HG02885 (cell line): Measurements from ENCODE around the gene TENT4B.

Experiments used
- ATAC-seq: cut with Tn5 transposase; IDR thresholded peaks from one replicate; pipeline ENCODE4 v1.9.1; 2021; ENCODE audit warnings: mild to moderate bottlenecking; ENCODE audit not compliant: unreplicated experiment, poor library complexity

Gene TENT4B

DNA sequence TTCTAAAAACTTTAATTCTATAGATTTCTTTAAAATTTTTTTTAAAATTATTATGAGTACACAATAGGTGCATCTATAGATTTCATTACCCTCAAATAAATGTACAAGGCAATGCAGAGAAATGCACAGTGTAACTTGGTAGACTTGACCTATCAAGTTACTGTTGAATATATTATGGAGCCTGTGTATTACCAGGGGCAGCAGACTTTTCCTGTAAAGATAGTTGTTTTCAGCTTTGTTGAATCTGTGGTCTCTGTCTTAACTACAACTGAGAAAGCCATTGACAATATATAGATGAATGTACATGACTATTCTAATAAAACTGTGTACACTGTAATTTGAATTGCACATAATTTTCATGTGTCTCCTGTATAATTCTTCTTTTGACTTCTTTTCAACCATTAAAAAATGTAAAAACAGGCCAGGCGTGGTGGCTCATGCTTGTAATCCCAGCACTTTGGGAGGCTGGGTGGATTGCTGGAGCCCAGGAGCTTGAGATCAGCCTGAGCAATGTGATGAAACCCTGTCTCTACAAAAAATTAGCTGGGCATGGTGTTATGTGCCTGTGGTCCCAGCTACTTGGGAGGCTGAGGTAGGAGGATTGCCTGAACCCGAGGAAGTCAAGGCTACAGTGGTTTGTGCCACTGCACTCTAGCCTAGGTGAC is 39.4 kb downstream of the TENT4B start:
- no peak for ATAC-seq

- ATAC-seq: no peak
Observed at GRCh38 chr16:50193594-50193993, 40.5 kb downstream of the TENT4B start.

DNA sequence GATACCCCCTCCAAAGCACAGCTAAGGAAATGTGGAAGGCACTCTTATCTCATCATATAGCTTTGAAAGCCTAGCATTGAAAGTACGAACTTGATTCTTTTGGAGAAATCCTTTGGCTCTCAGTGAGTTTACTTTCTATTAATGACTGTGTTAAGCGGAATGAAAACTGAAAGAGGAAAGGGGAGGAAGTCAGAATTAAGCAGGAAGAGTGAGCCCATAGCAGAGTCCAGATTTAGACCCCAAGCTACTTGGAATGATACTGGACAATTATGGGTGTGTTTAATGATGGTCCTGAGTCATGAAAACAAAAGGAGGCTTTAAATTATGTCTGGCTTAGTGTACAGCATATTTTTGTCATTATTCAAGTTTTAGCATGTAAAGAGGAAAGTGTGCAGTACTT is 42.2 kb downstream of the TENT4B start:
- ATAC-seq: no peak

DNA sequence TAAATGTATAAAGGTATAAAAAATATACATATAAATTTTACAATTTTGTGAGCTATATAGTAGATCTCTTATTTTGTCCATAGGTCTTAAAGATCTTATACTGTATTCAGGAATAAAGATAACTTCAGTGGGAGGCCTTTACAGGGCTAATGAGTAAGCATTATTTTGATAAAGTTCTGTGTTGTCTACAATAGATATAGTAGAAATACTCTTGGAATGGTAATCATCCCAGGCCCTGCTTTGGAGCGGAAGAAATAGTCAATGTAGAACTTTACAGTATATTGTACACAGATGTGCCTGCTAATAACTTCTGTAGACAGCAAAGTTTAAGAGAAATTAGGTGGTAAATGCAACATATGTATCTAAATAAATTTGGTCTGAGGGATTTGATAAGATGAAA is 42.6 kb downstream of the TENT4B start:
- ATAC-seq: no peak

GRCh38 chr16:50197582-50197981 is 44.5 kb downstream of the TENT4B start:
- ATAC-seq: no peak

DNA sequence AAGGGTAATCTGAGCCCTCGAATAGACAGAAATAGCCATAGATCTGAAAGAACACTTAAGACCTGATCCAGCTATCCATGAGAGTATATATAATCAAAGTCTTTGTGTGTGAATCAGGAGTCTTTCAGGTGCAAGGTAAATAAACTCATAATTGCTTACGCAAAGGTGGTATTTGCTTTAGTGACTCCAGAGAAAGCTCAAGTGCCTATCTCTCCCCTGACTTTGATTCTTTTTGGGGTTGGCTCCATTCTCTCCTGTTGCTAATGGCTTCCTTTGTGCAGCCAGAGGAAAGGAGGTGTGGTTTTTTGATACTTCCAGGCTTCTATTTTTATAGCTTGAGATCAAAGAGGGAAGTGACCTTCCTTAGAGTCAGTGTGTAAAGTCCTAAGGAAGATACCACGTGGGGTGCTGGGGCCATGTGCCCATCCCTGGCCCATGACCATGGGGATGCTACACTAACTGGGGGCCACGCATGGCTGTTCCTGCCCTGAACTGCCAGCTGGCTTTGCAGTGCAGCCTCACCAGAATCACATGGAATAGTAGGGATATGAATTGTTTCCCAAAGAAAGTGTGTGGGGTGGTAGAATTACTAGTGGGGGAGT is 45.8 kb downstream of the TENT4B start:
- ATAC-seq: no peak

DNA sequence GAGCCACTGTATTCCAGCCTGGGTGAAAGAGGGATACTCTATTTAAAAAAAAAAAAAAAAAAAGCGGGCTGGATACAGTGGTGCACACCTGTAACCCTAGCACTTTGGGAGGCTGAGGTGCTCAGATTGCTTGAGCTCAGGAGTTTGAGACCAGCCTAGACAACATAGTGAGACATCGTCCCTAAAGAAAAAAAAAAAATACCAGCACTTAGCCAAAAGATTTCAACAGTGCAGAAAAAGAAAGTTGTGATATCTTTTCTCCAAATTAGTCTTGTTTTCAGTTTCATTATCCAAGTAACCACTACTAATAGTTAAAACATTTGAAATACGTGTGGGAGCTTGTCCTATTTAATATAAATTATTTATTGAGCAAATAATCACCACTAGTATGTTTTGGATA is 48.7 kb downstream of the TENT4B start:
- no peak for ATAC-seq

DNA sequence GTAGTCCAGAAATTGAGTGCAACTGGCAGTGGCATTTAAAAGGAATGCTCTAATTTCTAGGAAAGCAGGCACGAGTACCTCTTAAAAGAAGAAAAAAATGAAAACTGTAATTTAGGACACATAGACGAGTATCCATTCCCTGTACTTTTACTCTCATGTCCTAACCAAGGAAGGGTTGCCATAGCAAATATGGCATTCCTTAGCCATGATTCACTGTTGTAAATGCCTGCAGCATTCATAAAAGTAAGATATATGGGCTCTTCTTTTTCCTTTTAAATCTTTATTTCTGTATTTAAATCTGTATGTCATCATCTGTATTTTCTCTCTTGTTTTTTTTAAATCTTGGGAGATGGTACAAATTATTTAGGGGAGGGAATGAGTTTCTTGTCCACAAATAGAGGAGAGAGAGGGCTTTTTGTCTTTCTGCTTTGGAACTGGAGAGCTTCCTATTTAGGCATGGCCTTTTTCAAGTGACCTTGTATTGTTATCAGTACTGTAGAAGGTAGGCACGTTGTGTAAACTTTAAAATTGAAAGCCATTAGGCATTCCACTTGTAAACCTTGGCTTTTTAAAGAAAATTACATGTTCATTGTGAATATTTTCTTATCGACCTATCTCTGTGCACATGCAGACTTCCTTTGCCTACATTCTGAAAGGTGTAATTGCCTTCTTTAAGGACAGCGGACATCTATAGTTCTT is 50.0 kb downstream of the TENT4B start:
- ATAC-seq: no peak

DNA sequence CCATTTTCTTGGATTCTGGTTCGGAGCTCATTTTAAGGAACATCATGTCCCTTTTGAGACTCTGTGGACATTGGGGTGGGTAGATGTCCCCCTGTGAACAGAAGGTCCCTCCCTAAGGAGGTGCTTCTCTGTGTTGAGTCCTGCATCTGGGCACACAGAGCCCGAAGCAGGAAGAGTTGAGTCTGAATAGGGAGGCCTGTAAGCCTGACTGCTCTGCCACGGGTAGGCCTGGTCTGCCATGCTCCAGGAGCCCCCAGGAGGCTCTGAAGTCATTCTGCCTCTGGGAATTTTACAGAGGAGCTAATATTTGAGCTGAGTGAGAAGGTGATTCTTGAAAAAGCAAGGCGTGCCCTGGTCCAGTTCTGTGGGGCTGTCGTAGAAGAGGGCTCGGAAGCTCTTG is 50.6 kb downstream of the TENT4B start:
- no peak for ATAC-seq

GRCh38 chr16:50204453-50205108 is 51.5 kb downstream of the TENT4B start:
- ATAC-seq: no peak

GRCh38 chr16:50207652-50208051 is 54.5 kb downstream of the TENT4B start:
- ATAC-seq: no peak

GRCh38 chr16:50208460-50208931 is 55.4 kb downstream of the TENT4B start:
- no peak for ATAC-seq

DNA sequence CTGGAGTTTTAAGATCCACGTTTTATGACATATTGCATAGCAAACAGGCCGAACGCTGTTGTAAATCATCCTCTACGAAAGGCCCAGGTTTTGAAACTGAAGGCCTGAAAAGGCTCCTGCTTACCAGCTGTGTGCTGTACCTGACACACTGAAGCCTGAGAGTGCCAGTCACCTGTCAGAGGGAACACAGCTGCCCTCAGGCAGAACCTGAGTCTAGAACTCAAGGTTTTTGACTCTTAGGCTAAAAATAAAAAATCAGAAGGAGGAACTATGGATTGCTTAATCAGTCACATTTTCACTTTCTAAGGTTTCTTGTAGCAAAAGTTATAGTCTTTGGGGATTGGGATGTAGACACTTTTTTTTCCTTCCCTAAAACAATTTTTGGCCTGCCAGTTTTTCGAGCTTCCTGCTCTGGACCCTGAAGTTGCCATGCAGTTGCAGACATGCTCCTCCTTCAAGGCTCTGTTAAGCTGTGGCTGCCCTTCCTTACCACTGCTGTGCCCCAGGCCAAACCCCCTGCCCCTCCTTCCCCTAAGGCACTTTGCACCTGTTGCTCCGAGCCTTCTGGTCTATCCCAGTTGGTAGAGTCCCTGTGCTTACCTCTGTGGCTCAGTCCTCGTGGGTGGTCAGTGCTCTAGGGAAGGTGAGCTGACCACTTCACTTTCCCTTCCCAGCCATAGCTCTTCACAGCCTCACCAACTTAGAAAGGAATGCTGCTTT is 56.6 kb downstream of the TENT4B start:
- no peak for ATAC-seq

GRCh38 chr16:50210266-50211038 is 57.3 kb downstream of the TENT4B start:
- ATAC-seq: peak; percentile 96

DNA sequence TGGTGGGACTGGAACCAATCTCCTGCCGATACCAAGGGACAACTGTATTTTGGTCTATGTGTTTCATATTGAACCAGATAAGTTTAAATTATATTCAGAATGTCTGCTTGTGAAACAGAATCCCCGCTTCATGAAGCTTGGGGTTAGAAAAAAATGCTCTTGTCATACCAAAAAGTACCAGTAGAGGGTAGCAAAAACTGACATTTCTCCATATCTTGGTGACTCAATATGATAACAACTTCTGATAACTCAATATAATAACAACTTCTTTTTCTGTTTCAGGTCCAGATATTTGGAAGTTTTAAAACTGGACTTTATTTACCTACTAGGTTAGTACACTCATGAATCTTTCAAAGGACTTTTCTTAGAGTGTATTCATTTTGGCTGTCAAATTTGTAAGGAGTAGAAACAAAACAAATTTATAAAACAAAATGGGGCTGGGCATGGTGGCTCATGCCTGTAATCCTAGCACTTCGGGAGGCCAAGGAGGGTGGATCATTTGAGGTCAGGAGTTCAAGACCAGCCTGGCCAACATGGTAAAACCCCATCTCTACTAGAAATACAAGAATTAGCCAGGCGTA is 60.9 kb downstream of the TENT4B start:
- ATAC-seq: no peak

DNA sequence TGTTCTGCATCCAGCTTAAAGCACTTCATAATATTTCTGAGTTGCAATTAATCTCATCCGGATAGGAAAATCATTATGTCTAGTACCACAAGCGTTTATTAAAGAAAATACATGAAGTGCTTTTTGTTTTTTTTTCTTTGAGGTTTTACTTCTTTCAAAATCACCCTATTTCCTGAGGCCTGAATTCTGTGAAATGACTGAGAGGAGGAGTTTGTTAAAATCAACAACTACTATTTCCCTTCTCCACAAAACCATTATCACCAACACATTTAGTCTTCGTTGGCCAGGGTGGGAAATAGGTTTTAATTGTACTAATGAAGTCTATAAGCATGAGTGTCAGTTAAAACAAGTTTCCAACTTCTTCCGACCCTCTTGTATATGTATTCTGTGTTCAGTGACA is 62.6 kb downstream of the TENT4B start:
- ATAC-seq: no peak

DNA sequence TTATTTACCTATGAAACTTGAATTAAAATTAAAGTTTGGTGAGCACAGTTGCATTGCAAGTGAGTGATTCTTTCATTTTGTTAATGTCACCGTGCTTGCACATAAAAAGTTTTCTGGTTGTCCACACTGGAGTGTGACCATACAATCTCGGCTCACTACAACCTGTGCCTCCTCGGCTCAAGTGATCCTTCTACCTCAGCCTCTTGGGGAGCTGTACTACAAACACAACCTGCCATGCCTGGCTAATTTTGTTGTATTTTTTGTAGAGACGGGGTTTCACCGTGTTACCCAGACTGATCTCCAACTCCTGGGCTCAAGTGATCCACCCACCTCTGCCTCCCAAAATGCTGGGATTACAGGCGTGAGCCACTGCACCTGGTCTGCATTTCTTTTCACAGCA is 63.1 kb downstream of the TENT4B start:
- no peak for ATAC-seq

- ATAC-seq: no peak
Observed at GRCh38 chr16:50219402-50219975, 66.4 kb downstream of the TENT4B start.

- ATAC-seq: no peak
Observed at GRCh38 chr16:50224286-50224685, 71.2 kb downstream of the TENT4B start.
